Activated T-cell treated with anti-CD3 and anti-CD28 coated beads, Interleukin-2, amount 50 U/mL, for 1 hour (primary cell): Measurements from ENCODE around the gene JPH4.
"Not testable (repeated sequence)": the region's sequence is repeated elsewhere in the genome, so short reads cannot be mapped to it uniquely, and the experiment has no call there.

ENCODE experiments used
- DNase-seq: peaks from one replicate; pipeline ENCODE4 v3.0.0-alpha.2; 2020

Gene JPH4

DNA sequence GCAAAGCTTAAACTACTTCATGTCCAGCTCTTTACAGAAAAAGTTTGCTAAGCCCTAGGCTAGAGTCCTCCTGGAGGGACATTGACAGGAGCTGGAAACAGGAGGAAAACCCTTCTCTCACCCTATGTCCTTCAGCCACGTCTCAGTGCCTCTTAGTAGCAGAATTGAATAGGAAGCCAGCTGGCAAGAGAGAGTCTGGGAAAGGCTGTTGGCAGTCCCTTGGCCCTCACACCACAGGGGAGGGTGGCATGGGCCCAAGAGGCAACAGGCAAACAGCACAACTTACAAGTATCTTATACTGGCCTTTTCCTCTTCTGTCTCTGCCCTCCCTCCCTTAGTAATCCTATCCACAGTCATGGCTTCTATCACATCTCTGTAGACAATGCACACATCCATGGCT lies 29.9 kb upstream of the JPH4 start:
- no peak for DNase-seq

DNA sequence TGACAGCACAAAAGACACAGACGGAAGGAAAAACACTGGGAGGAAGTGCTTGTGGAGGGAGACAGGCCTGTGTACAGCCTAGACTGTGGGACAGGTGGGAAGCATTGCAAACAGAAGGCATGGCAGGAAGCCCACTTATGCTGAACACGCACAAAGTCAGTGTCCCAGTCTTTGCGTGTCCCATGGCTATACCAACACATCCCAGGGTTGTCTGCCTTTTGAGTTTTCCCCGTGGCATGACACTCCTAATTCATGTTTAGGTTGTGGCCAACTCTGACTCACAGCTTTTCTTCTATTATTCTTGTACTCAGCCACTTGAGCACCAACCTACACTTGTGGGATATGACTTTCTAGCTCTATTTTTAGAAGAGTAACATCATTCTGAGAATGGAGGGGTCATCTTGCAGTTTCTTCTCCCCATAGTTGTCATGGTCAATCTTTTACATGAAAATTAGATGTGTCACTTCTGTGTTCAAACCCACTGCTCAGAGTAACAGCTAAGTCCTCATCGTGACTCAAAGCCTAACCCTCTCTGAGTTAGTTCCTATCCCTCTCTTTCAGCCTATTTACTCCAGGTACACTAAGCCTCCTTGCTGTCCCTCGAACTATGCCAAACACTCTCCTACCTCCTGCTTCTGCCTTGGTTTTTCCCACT lies 27.5 kb upstream of the JPH4 start:
- no peak for DNase-seq

DNA sequence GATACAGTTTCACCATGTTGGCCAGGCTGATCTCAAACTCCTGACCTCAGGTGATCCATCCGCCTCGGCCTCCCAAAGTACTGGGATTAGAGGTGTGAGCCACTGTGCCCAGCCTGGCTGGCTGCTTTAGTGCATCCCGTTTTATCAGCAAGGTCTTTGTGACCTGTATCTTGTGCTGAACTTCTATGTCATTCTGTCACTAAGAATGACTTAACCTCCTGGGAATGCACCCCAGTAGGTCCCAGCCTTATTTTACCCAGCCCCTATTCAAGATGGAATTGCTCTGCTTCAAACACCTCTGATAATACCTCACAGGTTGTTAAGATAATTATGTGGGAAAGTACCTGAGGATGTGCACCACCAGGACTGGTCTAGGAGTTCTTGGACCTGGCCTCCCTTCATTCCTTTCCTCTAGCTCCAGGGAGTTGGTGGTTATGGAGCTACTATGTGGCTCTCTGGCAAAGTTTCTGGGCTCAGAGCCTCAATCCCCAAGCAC lies 26.1 kb upstream of the JPH4 start:
- DNase-seq, result no peak

DNA sequence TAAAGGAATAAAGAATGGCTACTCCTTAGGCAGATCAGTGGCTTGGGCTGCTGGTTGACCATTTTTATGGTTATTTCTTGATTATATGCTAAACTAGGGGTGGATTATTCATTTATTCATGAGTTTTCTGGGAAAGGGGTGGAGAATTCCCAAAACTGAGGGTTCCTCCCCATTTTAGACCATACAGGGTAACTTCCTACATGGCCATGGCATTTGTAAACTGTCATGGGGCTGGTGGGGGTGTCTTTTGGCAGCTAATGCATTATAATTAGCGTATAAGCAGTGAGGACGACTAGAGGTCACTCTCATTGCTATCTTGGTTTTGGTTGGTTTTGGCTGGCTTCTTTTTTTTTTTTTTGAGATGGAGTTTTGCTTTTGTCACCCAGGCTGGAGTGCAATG lies 25.6 kb upstream of the JPH4 start:
- no peak for DNase-seq

DNA sequence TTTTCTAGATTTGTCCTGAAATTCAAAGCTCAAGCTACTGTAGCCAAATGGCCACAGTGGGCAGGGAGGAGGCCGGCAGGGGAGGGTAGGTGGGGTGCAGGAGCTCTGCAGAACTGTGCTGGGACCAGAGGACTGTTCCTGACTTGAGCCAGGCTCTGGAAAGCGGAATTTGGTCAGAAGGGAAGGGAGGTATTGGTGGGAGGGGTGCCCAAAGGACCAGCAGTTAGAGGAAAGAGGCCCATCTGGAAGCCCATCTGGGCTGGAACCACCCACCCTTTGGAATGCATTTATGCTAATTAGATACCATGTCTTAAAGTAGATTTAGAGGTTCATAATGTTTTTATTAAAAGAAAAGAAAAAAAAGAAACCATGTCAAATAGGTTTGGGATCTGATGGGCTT lies 24.5 kb upstream of the JPH4 start:
- DNase-seq, result no peak

DNA sequence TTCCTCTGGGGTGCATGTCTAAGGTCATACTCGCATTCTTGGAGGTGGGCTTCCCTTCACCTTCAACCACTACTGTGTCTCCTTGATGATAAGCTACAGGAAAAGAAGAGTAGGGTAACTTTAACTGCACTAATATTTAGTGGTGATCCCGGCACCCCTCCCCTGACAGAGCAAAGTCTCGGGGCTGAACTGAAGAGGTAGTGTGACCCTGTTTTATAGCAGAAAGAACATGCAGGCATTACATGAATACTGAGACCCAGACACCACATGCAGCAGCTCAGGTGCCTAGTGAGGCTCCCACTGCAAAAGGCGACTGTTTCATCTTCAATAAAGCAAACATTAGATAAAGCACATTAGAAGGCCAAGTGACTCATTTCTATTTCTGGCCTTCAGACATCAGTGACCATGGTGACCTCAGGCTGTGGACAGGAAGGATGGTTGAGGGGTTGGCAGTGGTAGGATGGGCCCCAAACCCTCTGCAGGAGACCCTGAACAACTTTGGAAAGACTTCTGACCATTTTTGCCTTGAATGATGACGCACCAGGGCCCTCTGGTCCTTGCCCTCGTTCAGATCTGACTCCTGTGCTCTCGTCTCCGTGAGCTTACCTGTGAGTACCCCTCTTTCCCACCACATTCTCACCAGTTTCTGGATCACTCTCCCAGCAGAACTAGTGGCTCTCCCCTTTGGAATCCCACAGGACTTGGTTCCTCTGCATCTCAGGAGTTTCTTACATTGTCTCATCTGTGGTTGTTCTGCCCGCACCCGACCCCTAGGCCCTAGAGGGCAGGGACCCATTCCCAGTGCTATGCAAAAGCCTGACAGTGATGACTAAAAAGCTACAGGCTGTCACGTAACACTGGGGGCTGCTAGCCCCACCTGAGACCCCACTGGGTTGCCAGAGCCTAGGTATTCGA lies 23.8 kb upstream of the JPH4 start:
- no peak for DNase-seq

DNA sequence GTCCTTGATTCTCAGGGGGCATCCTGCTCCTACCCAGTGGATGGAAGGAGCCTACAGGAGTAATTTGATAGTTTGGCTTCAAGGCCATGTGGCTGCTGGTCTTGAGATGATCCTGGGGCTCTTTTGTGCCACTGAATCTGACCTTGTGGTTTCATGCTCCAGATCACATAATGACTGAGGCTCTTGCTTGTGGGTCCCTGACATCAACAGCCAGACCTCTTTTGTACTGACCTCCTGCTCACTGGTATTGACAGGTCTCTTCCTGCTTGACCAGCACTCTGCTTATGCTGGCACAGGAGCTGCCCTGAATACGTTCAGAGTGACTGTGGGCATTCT lies 23.2 kb upstream of the JPH4 start:
- DNase-seq, result no peak

DNA sequence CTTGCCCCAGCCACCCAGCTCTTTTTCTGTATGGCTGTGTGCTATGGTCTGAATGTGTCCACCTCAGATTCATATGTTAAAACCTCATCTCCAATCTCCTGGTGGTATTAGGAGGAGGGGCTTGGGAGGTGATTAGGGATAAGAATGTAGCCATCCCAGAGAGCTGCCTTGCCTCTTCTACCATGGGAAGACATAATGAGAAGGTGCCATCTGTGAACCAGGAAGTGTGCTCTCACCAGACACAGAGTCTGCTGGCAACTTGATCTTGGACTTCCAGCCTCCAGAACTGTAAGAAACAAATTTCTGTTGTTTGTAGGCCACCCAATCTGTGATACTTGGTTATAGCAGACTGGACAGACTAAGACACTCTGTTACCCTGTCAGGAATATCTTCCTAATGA lies 22.8 kb upstream of the JPH4 start:
- no peak for DNase-seq

DNA sequence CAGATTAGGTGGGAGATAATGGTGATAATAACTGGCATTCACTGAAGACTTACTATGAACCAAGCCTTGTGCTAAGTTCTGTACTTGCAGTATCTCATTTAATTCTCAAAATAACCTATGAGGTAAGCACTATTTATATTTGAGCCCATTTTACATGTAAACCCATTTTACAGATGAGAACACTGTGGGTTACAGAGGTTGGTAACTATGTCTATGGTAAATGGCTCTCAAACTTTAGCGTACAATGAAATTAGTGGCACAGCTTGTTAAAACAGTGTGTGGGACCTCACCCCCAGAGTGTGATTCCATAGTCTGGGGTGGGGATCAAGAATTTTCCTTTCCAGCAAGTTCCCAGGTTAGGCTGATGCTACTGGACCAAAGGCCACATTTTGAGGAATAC lies 22.2 kb upstream of the JPH4 start:
- DNase-seq, result no peak

DNA sequence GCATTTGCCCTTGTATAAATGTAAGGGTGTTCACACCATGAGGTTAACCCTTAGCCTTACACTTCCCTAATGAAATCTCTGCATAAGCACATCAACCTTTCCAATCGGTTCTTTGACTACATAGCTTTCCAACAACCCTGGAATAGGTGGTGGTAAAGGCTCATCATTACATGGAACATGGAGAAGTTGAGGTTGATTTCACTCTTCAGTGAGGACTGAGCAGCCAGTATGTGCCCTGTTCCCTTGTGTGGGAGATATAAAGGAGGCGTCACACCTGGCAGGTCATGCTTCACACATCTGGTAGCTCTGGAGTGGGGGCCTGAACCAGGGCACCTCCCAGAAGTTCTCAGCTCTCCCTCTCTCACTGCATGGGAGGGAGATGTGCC lies 21.7 kb upstream of the JPH4 start:
- DNase-seq, result no peak

DNA sequence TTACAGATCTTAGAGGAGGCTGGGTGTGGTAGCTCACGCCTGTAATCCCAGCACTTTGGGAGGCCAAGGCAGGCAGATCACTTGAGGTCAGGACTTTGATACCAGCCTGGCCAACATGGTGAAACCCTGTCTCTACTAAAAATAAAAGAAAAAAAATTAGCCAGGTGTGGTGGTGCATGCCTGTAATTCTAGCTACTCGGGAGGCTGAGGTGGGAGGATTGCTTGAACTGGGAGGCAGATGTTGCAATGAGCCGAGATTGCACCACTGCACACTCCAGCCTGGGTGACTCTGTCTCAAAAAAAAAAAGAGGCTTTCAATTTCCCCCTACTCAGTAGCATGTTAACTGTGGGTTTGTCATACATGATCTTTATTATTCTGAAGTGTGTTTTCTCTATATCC lies 15.6 kb upstream of the JPH4 start:
- not testable (repeated sequence) for DNase-seq

DNA sequence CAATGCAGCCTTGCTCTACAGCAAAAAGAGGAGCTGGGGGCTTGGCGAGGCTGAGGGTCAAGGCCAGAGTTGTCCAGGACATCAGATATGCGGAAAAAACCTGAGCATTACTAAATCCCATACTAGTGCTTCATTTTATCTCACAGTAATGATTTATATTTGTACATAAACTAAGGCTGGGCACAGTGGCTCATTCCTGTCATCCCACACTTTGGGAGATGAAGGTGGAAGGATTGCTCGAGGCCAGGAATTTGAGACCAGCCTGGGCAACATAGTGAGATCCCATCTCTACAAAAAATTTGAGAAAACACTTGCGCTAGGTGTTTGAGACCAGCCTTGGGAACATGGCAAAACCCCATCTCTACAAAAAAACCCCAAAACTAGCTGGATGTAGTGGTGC lies 11.6 kb upstream of the JPH4 start:
- no peak for DNase-seq

DNA sequence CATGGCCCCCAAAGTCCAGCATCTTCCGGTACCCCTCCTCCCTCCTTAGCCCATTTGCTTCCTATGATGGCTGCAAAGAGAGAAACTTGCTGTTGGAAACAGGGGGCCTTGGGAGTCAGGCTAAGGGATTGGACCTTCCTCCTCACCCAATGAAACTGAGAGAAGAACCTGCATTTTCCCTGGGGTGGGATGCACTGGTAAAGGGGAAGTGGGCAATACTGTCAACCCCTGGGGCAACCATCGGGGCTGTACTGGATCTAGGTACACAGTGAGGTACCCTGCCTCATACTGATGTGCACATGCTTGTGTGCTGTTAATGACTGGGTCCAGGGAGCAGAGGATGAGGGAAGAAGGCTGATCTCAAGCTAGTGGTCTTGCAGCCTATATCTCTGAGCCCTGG lies 11.0 kb upstream of the JPH4 start:
- DNase-seq, result no peak

DNA sequence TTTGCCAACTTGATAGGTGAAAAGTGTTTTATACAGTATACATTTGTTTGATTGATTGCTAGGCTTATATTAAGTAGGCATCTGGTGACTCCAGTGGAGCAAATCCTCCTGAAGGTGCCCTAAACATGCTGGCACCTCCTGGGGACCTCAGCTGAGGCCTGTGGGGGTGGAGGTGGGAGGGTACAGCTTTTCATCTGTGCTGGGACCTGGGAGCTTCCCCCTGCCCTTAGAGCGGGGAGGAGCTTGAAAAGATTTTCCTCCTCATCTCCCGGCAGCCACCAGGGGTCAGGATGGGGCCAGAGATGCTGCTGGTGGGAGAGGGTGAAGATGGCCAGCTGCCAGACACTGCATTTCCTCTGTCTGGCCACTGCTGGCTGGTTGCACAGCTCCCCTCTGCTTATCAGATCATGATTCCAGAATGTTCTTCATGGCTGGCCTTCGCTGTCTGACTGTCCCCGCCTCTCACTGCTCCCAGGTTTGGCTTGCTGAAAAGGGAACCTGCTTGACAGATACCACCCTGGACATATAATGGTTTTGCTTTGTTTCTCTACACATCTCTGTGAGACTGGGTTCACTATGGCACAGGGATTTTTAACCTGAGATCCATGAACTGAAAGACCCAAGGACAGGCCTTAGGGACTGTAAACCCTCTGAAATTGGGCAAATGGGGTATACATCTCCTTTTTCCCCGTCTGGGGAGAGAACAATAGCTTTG lies 10.5 kb upstream of the JPH4 start:
- peak; percentile 80 for DNase-seq

DNA sequence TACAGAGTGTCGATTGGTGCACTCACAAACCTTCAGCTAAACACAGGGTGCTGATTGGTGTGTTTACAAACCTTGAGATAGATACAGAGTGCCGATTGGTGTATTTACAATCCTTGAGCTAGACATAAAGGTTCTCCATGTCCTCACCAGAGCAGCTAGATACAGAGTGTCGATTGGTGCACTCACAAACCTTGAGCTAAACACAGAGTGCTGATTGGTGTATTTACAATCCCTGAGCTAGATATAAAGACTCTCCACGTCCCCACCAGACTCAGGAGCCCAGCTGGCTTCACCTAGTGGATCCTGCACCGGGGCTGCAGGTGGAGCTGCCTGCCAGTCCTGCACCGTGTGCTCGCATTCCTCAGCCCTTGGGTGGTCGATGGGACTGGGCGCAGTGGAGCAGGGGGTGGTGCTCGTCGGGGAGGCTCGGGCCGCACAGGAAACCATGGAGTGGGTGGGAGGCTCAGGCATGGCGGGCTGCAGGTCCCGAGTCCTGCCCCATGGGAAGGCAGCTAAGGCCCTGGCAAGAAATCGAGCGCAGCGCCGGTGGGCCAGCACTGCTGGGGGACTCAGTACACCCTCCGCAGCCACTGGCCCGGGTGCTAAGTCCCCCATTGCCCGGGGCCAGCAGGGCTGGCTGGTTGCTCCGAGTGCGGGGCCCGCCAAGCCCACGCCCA lies 6.1 kb upstream of the JPH4 start:
- not testable (repeated sequence) for DNase-seq

DNA sequence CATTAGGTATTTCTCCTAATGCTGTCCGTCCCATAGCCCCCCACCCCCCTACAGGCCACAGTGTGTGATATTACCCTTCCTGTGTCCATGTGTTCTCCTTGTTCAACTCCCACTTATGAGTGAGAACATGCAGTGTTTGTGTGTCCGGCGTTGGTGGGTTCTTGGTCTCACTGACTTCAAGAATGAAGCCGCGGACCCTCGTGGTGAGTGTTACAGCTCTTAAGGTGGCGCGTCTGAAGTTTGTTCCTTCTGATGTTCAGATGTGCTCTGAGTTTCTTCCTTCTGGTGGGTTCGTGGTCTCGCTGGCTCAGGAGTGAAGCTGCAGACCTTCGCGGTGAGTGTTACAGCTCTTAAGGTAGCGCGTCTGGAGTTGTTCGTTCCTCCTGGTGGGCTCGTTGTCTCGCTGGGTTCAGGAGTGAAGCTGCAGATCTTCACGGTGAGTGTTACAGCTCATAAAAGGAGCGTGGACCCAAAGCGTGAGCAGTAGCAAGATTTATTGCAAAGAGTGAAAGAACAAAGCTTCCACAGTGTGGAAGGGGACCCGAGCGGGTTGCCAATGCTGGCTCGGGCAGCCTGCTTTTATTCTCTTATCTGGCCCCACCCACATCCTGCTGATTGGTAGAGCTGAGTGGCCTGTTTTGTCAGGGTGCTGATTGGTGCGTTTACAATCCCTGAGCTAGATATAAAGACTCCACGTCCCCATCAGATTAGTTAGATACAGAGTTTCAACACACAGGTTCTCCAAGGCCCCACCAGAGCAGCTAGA lies 5.4 kb upstream of the JPH4 start:
- not testable (repeated sequence) for DNase-seq

DNA sequence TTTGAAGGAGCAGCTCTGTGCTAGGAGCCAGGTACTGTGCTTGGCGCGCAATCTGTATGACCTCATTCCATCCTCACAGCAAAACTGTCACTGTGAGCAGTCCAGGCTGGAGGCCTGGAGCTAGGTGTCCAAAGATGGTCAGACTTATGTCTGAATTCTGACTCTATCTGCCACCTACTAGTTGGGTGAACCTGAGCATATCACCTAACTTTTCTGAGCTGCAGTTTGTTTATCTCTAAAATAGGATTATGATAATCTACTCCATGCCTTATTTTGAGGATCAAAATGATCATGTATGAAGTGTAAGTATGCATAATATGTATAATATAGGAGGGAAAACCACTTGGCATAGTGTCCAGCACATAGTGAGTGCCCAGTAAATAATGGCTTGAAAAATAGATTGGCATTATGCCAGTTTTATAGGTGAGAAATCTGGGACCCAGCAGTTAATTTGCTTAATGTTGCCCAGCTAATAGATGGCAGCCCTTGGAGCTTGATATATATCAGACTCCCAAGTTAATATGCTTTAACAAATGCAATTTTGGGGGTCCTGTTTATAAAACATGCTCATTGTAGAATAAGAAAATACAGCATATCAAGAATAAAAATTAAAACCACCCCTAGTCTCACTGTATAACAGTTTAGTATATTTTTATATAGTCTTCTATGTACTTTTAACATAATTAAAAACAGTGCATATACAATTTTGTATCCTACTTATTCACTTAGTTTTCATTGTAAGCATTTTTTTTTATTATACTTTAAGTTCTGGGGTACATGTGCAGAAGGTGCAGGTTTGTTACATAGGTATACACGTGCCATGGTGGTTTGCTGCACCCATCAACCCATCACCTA lies 4.5 kb upstream of the JPH4 start:
- DNase-seq, result no peak

DNA sequence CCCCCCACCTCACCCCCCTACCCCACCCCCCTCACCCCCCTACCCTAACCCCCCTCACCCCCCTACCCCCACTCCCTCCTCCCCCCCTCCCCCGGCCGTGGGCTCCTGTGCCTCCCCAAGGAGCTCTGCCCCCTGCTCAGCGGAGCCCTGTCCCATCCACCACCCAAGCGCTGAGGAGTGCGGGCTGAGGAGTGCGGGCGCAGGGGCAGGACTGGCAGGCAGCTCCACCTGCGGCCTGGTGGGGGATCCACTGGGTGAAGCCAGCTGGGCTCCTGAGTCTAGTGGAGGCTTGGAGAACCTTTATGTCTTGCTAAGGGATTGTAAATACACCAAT lies 2.3 kb upstream of the JPH4 start:
- no peak for DNase-seq

DNA sequence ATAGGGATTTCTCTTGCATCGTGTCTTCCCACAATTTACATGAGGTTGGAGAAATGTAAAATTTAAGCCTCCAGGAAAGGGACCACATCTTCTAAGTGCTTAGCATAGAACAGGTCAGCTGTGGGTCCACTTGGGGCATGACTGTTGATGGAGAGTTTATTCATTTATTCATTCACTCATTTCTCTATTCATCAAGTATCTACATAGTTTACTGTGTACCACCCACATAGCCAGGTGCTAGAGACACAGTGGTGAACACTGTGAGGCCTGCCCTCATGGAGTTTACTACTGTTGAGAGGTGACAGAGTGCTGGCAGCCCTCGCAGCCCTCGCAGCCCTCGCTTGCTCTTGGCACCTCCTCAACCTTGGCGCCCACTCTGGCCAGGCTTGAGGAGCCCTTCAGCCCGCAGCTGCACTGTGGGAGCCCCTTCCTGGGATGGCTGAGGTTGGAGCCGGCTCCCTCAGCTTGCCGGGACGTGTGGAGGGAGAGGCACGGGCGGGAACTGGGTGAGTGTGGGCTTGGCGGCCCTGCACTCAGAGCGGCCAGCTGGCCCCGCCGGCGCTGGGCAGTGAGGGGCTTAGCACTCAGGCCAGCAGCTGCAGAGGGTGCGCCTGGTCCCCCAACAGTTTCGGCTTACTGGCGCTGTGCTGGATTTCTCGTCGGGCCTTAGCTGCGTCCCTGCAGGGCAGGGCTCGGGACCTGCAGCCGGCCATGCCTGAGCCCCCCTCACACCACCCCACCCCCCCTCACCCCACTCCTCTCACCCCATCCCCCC lies 1.7 kb upstream of the JPH4 start:
- no peak for DNase-seq

DNA sequence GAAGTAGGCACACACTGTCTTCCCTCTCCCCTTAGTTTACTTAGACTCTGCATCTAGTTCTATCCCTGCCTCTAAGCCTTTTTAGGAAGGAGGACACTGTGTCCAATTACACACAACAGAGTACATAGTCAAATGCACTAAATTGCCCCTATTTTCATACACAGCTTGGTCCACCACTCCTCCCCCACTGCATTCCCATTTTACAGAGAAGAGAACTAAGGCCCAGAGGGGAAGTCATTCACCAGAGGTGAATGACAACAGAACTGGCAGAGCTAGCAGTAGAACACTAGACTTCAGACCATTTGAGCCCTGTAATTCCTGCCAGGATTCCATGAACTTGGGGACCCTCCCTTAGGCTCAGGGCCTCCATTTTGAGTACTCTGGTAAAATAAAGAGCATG lies 1.1 kb upstream of the JPH4 start:
- DNase-seq, result no peak

DNA sequence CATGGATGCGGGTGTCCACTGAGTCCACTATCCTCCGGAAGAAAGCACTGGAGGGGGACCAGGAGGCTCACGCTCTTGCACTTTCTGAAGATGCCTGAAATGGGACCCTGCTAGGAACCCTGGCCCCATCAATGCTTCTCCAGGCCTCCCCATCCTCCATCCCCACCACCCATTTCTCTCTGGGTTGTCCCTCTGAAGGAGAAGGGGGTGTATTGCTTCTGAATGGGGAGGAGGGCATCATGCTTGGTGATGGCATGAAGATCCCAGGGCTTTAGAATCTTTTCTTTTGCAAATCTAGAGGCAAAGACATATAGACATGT lies 681 bp upstream of the JPH4 start:
- no peak for DNase-seq
